ENCODE measurements around the gene DOCK3. TPM values are rescaled to one million over a fixed set of nuclear protein-coding genes. Genes with fewer than 3 reads are reported as not detected.

Gene DOCK3
- total RNA-seq, 1 experiment from 2014 or later = 5.6 TPM

- TF ChIP-seq PRDM15 (CRISPR knock-in tag; IDR thresholded peaks at IDR 0.05) (no peak), FOXJ3 (CRISPR knock-in tag; IDR thresholded peaks at IDR 0.05; ENCODE audit: borderline replicate concordance) (no peak), ZNF219 (CRISPR knock-in tag; IDR thresholded peaks at IDR 0.05; ENCODE audit: borderline replicate concordance) (no peak), ATF2 (CRISPR knock-in tag; IDR thresholded peaks at IDR 0.05; ENCODE audit: borderline replicate concordance, low read depth) (no peak), ATF1 (CRISPR knock-in tag; IDR thresholded peaks at IDR 0.05) (no peak), ZNF281 (CRISPR knock-in tag; IDR thresholded peaks at IDR 0.05) (no peak), PREB (CRISPR knock-in tag; IDR thresholded peaks at IDR 0.05; ENCODE audit: borderline replicate concordance) (no peak), USF2 (CRISPR knock-in tag; IDR thresholded peaks at IDR 0.05) (no peak), NFATC4 (CRISPR knock-in tag; IDR thresholded peaks at IDR 0.05) (no peak)
Measured at GRCh38 chr3:50737906-50738598, 63.3 kb downstream of the DOCK3 start (continued).

GRCh38 chr3:50743643-50744042 lies 68.9 kb downstream of the DOCK3 start:
- no peaks in the 10 kb centered on the region for H3K27me3 Mint-ChIP-seq (ENCODE audit: low read depth)
- ATAC-seq (no peak), DNase-seq (ENCODE audit: low spot score) (no peak)
- H3K9me3 Mint-ChIP-seq = no peaks in the 10 kb centered on the region
- CTCF ChIA-PET = no interaction called here
- TF ChIP-seq MYBL2 (CRISPR knock-in tag; IDR thresholded peaks at IDR 0.05) = no peak
- no peak for TF ChIP-seq JAZF1 (CRISPR knock-in tag; IDR thresholded peaks at IDR 0.05)
- TF ChIP-seq NFE2L1 (CRISPR knock-in tag; IDR thresholded peaks at IDR 0.05) = no peak
- TF ChIP-seq MAX (CRISPR knock-in tag; IDR thresholded peaks at IDR 0.05) = no peak
- TF ChIP-seq IRF2 (CRISPR knock-in tag; IDR thresholded peaks at IDR 0.05; ENCODE audit: borderline replicate concordance, low read depth) = no peak
- no peak for TF ChIP-seq ATF2 (CRISPR knock-in tag; IDR thresholded peaks at IDR 0.05; ENCODE audit: borderline replicate concordance, low read depth)
- no peak for TF ChIP-seq NFYB (CRISPR knock-in tag; conservative IDR thresholded peaks at IDR 0.05; ENCODE audit: low read depth)
- no peak for TF ChIP-seq E2F1 (CRISPR knock-in tag; IDR thresholded peaks at IDR 0.05)
- no peak overlapping the region for H3K27ac Mint-ChIP-seq
- peaks cover 11% of the 10 kb centered on the region for H3K4me1 Mint-ChIP-seq
- POLR2A ChIA-PET = no interaction called here
- no peak overlapping the region for H3K4me3 Mint-ChIP-seq
- H3K36me3 Mint-ChIP-seq = no peaks in the 10 kb centered on the region

Data from WTC11 (cell line).